Measurements from ENCODE around the gene C4orf50. TPM values are rescaled to one million over a fixed set of nuclear protein-coding genes. Genes with fewer than 3 reads are reported as not detected.

The C4orf50 gene
- total and polyA plus RNA-seq, 2 of the 13 experiments (the other 11 are each of a cell fraction or from before 2014, with no cell fraction given): not detected

- Histone ChIP-seq H3K27me3 (ENCODE audit: control insufficient read depth in 1 of 2, insufficient read depth in 2 of 2, low read length in 2 of 2) (peaks cover 4 to 32% of the 10 kb centered on the region in 2 experiments; a peak in 4 of 5 replicates), H3K27ac (ENCODE audit: extremely low read length, insufficient read depth, low read length) (no peak overlapping the region), H3K79me2 (ENCODE audit: insufficient read depth, low read length) (no peaks in the 10 kb centered on the region), H3K4me1 (ENCODE audit: insufficient read depth, low read length) (no peaks in the 10 kb centered on the region), H4K20me1 (ENCODE audit: insufficient read depth, low read length) (no peaks in the 10 kb centered on the region), H3K9ac (ENCODE audit: insufficient read depth, low read depth, low read length) (no peak overlapping the region), H2AFZ (ENCODE audit: low read length) (no peak overlapping the region), H3K36me3 (replicated peaks in 1 of 2; ENCODE audit: control insufficient read depth in 1 of 2, insufficient read depth in 2 of 2, low read length in 2 of 2) (no peaks in the 10 kb centered on the region), H3K4me3 (replicated peaks in 1 of 3; ENCODE audit: insufficient read depth in 1 of 3, low read depth in 2 of 3, low read length in 3 of 3) (no peak overlapping the region), H3K4me2 (ENCODE audit: low read depth, low read length) (no peak overlapping the region), H3K9me3 (ENCODE audit: low read length) (peaks cover 14% of the 10 kb centered on the region)
- POLR2A ChIA-PET: no interaction called here
- in situ Hi-C loops (cut with HindIII; ENCODE audit: extremely low pct_ligation_motif_present, low pct_unique_long_range_greater_than_20kb) (loop anchor here (5.0 kb wide), 1 partner anchor 87 kb away; no protein-coding TSS in a partner anchor), intact Hi-C loops (cut with micrococcal nuclease; ENCODE audit: unreplicated experiment) (loop anchor here (10.0 kb wide), 1 partner anchor 195 kb away; no protein-coding TSS in a partner anchor)
- FAIRE-seq (no peak), DNase-seq (ENCODE audit: low spot score) (no peak), ATAC-seq (no peak)
- CTCF ChIA-PET (ENCODE audit: low intra/inter-chr PET ratio, low total read pairs): interaction anchor here (4.0 kb wide), 1 partner anchor 88 kb away, joined by 35 read pairs; no protein-coding TSS in a partner anchor
- TF ChIP-seq MAF1 (CRISPR knock-in tag; IDR thresholded peaks at IDR 0.05; ENCODE audit: borderline replicate concordance) (no peak), ZNF451 (CRISPR knock-in tag; IDR thresholded peaks at IDR 0.05) (no peak), TRIM24 (CRISPR knock-in tag; IDR thresholded peaks at IDR 0.05) (no peak), ZNF264 (CRISPR knock-in tag; IDR thresholded peaks at IDR 0.05) (no peak), CCAR2 (optimal IDR thresholded peaks at IDR 0.05; ENCODE audit: low read depth, low read length) (no peak), KDM5B (CRISPR knock-in tag; IDR thresholded peaks at IDR 0.05; ENCODE audit: borderline replicate concordance) (no peak)
- no TSS peak for BruUV-seq (replicated peaks)
- WGBS (ENCODE audit: low lambda C conversion rate): no CpG with 5 or more reads among the region's 9 CpGs
Measured at GRCh38 chr4:5999830-6000365, 18.3 kb downstream of the C4orf50 start.

- FAIRE-seq: no peak
Measured at GRCh38 chr4:5999356-5999755, 18.9 kb downstream of the C4orf50 start.

More at GRCh38 chr4:5999356-5999755, 18.9 kb downstream of the C4orf50 start:
- DNase-seq (ENCODE audit: low spot score): no peak
- in situ Hi-C loops (cut with HindIII; ENCODE audit: extremely low pct_ligation_motif_present, low pct_unique_long_range_greater_than_20kb) (loop anchor here (5.0 kb wide), 1 partner anchor 88 kb away; no protein-coding TSS in a partner anchor), intact Hi-C loops (cut with micrococcal nuclease; ENCODE audit: unreplicated experiment) (loop anchor here (10.0 kb wide), 1 partner anchor 195 kb away; no protein-coding TSS in a partner anchor)
- Histone ChIP-seq H3K9me3 (ENCODE audit: low read length) (peaks cover 9% of the 10 kb centered on the region), H3K27me3 (ENCODE audit: control insufficient read depth in 1 of 2, insufficient read depth in 2 of 2, low read length in 2 of 2) (peaks cover 4 to 38% of the 10 kb centered on the region in 2 experiments; a peak in 4 of 5 replicates), H3K4me1 (ENCODE audit: insufficient read depth, low read length) (no peaks in the 10 kb centered on the region), H3K9ac (ENCODE audit: insufficient read depth, low read depth, low read length) (no peak overlapping the region), H3K36me3 (replicated peaks in 1 of 2; ENCODE audit: control insufficient read depth in 1 of 2, insufficient read depth in 2 of 2, low read length in 2 of 2) (no peaks in the 10 kb centered on the region), H3K27ac (ENCODE audit: extremely low read length, insufficient read depth, low read length) (no peak overlapping the region), H4K20me1 (ENCODE audit: insufficient read depth, low read length) (no peaks in the 10 kb centered on the region), H3K4me2 (ENCODE audit: low read depth, low read length) (no peak overlapping the region), H3K79me2 (ENCODE audit: insufficient read depth, low read length) (no peaks in the 10 kb centered on the region), H3K4me3 (replicated peaks in 1 of 3; ENCODE audit: insufficient read depth in 1 of 3, low read depth in 2 of 3, low read length in 3 of 3) (no peak overlapping the region), H2AFZ (ENCODE audit: low read length) (no peak overlapping the region)
- BruUV-seq (replicated peaks): no TSS peak
- POLR2A ChIA-PET: no interaction called here
- CTCF ChIA-PET (ENCODE audit: low intra/inter-chr PET ratio, low total read pairs): interaction anchor here (1.6 to 4.0 kb wide), 2 partner anchors 20 to 88 kb away, joined by 6 to 35 read pairs; no protein-coding TSS in a partner anchor
- TF ChIP-seq GPBP1L1 (CRISPR knock-in tag; IDR thresholded peaks at IDR 0.05) (no peak), ZNF792 (CRISPR knock-in tag; IDR thresholded peaks at IDR 0.05) (no peak), ZKSCAN8 (CRISPR knock-in tag; IDR thresholded peaks at IDR 0.05; ENCODE audit: borderline replicate concordance) (no peak), NFE2L2 (IDR thresholded peaks at IDR 0.05; ENCODE audit: low read length) (no peak), ZSCAN22 (CRISPR knock-in tag; IDR thresholded peaks at IDR 0.05) (no peak), TBL1XR1 (IDR thresholded peaks at IDR 0.05; ENCODE audit: borderline replicate concordance, low read length, partially characterized antibody) (no peak), SOX13 (IDR thresholded peaks at IDR 0.05) (no peak), SOX13 (CRISPR knock-in tag; conservative IDR thresholded peaks at IDR 0.05 in 1 of 2, IDR thresholded peaks at IDR 0.05 in 1 of 2) (no peak)
- no peak for ATAC-seq
- 28% methylated on average over 6 of the region's 6 CpGs for WGBS (ENCODE audit: low lambda C conversion rate)

Data from HepG2 (cell line).